Hepatocyte (in vitro differentiated cells): ENCODE data around the gene CD300H. TPM values are rescaled to one million over a fixed set of nuclear protein-coding genes. Genes with fewer than 3 reads are reported as not detected.

Experiments used
- DNase-seq: peaks from one replicate; pipeline ENCODE4 v3.0.0-alpha.2; 2016; ENCODE audit warnings: low spot score
- H2AFZ ChIP-seq: fragments of 200-600 bp; sonication (generic); 2 replicates; pipeline ENCODE4 v1.6.0; 2016; ENCODE audit warnings: antibody characterized with exemption, mild to moderate bottlenecking
- H3K27ac ChIP-seq: fragments of 200-600 bp; sonication (generic); 2 replicates; pipeline ENCODE4 v1.5.1; 2016; ENCODE audit warnings: mild to moderate bottlenecking
- H3K27me3 ChIP-seq: fragments of 200-600 bp; sonication (generic); 2 replicates; pipeline ENCODE4 v1.6.1; 2016
- H3K36me3 ChIP-seq: fragments of 200-600 bp; sonication (generic); replicated peaks from 2 replicates; pipeline ENCODE4 v1.5.1; 2016; ENCODE audit warnings: low read depth; ENCODE audit not compliant: insufficient read depth
- H3K4me1 ChIP-seq: fragments of 200-600 bp; sonication (generic); 2 replicates; pipeline ENCODE4 v1.5.1; 2016; ENCODE audit warnings: mild to moderate bottlenecking, moderate library complexity; ENCODE audit not compliant: insufficient read depth
- H3K4me2 ChIP-seq: fragments of 200-600 bp; sonication (generic); 2 replicates; pipeline ENCODE4 v1.6.0; 2016
- H3K4me3 ChIP-seq: fragments of 200-600 bp; sonication (generic); 2 replicates; pipeline ENCODE4 v1.5.1; 2016; ENCODE audit warnings: mild to moderate bottlenecking
- H3K79me2 ChIP-seq: fragments of 200-600 bp; sonication (generic); 2 replicates; pipeline ENCODE4 v1.6.0; 2017; ENCODE audit warnings: mild to moderate bottlenecking
- H3K9me2 ChIP-seq: fragments of 200-600 bp; sonication (generic); replicated peaks from 2 replicates; pipeline ENCODE4 v1.6.0; 2017; ENCODE audit warnings: mild to moderate bottlenecking; ENCODE audit not compliant: insufficient read depth
- H3K9me3 ChIP-seq: fragments of 200-600 bp; sonication (generic); 2 replicates; pipeline ENCODE4 v1.5.1; 2016; ENCODE audit warnings: low read depth, mild to moderate bottlenecking
- H4K20me1 ChIP-seq: fragments of 200-600 bp; sonication (generic); 2 replicates; pipeline ENCODE4 v1.6.0; 2016; ENCODE audit warnings: mild to moderate bottlenecking; ENCODE audit not compliant: insufficient read depth, poor library complexity, severe bottlenecking
- CTCF ChIP-seq: fragments of 200-600 bp; sonication (generic); IDR thresholded peaks from 2 replicates; pipeline ENCODE4 v1.5.1; 2016; ENCODE audit warnings: antibody characterized with exemption, mild to moderate bottlenecking; ENCODE audit not compliant: poor library complexity
- EZH2 ChIP-seq: fragments of 200-600 bp; sonication (generic); IDR thresholded peaks from 2 replicates; pipeline ENCODE4 v1.6.1; 2016; ENCODE audit warnings: antibody characterized with exemption, mild to moderate bottlenecking, borderline replicate concordance
- EZH2phosphoT487 ChIP-seq: fragments of 200-600 bp; sonication (generic); IDR thresholded peaks from one replicate; pipeline ENCODE4 v1.6.1; 2018; ENCODE audit warnings: antibody characterized with exemption, mild to moderate bottlenecking, low read depth, moderate library complexity; ENCODE audit not compliant: unreplicated experiment, severe bottlenecking
- WGBS: methylation state at CpG from one replicate; pipeline ENCODE4 v1.1.6; 2016; ENCODE audit warnings: low lambda C conversion rate; ENCODE audit errors: missing lambda C conversion rate; 5-methylcytosine and 5-hydroxymethylcytosine counted together
- polyA plus RNA-seq: library from polyadenylated mRNA; unstranded; fragments of >200 nt; fragmentation: Nextera tagmentation; extraction: Ambion mirVana; gene quantifications from 2 replicates; pipeline ENCODE4 v1.2.1, GENCODE V29; 2016
- total RNA-seq: library from RNA; depleted of rRNA; stranded (reverse); fragments of >200 nt; gene quantifications from 2 replicates; pipeline ENCODE4 v1.2.3, GENCODE V29; 2014

Gene CD300H
- total and polyA plus RNA-seq, 2 experiments from 2014 or later, result 0.67 TPM; not detected in 1

- Histone ChIP-seq H3K79me2 (no peaks in the 10 kb centered on the region), H2AFZ (no peak overlapping the region), H3K36me3 (no peaks in the 10 kb centered on the region), H3K9me3 (no peaks in the 10 kb centered on the region), H3K9me2 (no peaks in the 10 kb centered on the region), H3K27me3 (no peaks in the 10 kb centered on the region), H4K20me1 (no peaks in the 10 kb centered on the region), H3K27ac (no peak overlapping the region), H3K4me3 (no peak overlapping the region), H3K4me1 (no peaks in the 10 kb centered on the region), H3K4me2 (no peak overlapping the region)
- WGBS, result 88% methylated on average over 13 of the region's 16 CpGs
- DNase-seq, result no peak
- no peak for TF ChIP-seq EZH2phosphoT487
- no peak for TF ChIP-seq EZH2
- no peak for TF ChIP-seq CTCF
Measured at GRCh38 chr17:74544991-74545842, 22.1 kb downstream of the CD300H start.

- Histone ChIP-seq H3K4me3 (no peak overlapping the region), H3K9me2 (no peaks in the 10 kb centered on the region), H3K4me1 (no peaks in the 10 kb centered on the region), H3K36me3 (no peaks in the 10 kb centered on the region), H4K20me1 (no peaks in the 10 kb centered on the region), H3K4me2 (no peak overlapping the region), H3K27me3 (no peaks in the 10 kb centered on the region), H3K9me3 (no peaks in the 10 kb centered on the region), H2AFZ (no peak overlapping the region), H3K27ac (no peak overlapping the region), H3K79me2 (no peaks in the 10 kb centered on the region)
- TF ChIP-seq CTCF (no peak), EZH2phosphoT487 (no peak), EZH2 (no peak)
- no peak for DNase-seq
- 91% methylated on average over 17 of the region's 18 CpGs for WGBS
Measured at GRCh38 chr17:74543891-74544760, 23.2 kb downstream of the CD300H start.

- no peaks in the 10 kb centered on the region for H3K4me1 ChIP-seq
- DNase-seq, result no peak
- 77% methylated on average over 14 of the region's 14 CpGs for WGBS
- no peaks in the 10 kb centered on the region for H3K9me3 ChIP-seq
- no peaks in the 10 kb centered on the region for H3K36me3 ChIP-seq
- H3K4me2 ChIP-seq, result no peak overlapping the region
- no peak for TF ChIP-seq EZH2
- no peak for TF ChIP-seq CTCF
- TF ChIP-seq EZH2phosphoT487, result no peak
- H3K79me2 ChIP-seq, result no peaks in the 10 kb centered on the region
- no peaks in the 10 kb centered on the region for H4K20me1 ChIP-seq
- no peak overlapping the region for H3K27ac ChIP-seq
- H3K4me3 ChIP-seq, result no peak overlapping the region
- no peaks in the 10 kb centered on the region for H3K9me2 ChIP-seq
- H2AFZ ChIP-seq, result no peak overlapping the region
- H3K27me3 ChIP-seq, result peaks cover under 1% of the 10 kb centered on the region
Measured at GRCh38 chr17:74543406-74543805, 23.9 kb downstream of the CD300H start.
